GM12865 (cell line): Measurements from ENCODE around the gene KLK2.

Experiments
- DNase-seq: peaks from one replicate; pipeline ENCODE4 v3.0.0; 2010; ENCODE audit warnings: low read depth
- H3K4me3 ChIP-seq: 2 replicates; pipeline ENCODE4 v1.5.1; 2011; ENCODE audit warnings: mild to moderate bottlenecking, low read depth, low read length, control low read depth
- TF ChIP-seq, protein P1 (sequence below): IDR thresholded peaks from 2 replicates; pipeline ENCODE4 v1.5.1; 2011; ENCODE audit warnings: low read length, control low read depth, low read depth, inconsistent platforms; ENCODE audit not compliant: insufficient read depth; ENCODE audit errors: missing control alignments

KLK2 gene

DNA sequence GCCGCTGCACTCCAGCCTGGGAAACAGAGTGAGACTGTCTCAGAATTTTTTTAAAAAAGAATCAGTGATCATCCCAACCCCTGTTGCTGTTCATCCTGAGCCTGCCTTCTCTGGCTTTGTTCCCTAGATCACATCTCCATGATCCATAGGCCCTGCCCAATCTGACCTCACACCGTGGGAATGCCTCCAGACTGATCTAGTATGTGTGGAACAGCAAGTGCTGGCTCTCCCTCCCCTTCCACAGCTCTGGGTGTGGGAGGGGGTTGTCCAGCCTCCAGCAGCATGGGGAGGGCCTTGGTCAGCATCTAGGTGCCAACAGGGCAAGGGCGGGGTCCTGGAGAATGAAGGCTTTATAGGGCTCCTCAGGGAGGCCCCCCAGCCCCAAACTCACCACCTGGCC, at the start of gene KLK2:
TSS of gene KLK2 (plus strand) at position 384 of the 400 bp plus-strand sequence. CDS start 35 bp downstream, outside the sequence.
- DNase-seq, result no peak
- no peak within 1 kb of the TSS for H3K4me3 ChIP-seq
- TF ChIP-seq, protein P1, sequence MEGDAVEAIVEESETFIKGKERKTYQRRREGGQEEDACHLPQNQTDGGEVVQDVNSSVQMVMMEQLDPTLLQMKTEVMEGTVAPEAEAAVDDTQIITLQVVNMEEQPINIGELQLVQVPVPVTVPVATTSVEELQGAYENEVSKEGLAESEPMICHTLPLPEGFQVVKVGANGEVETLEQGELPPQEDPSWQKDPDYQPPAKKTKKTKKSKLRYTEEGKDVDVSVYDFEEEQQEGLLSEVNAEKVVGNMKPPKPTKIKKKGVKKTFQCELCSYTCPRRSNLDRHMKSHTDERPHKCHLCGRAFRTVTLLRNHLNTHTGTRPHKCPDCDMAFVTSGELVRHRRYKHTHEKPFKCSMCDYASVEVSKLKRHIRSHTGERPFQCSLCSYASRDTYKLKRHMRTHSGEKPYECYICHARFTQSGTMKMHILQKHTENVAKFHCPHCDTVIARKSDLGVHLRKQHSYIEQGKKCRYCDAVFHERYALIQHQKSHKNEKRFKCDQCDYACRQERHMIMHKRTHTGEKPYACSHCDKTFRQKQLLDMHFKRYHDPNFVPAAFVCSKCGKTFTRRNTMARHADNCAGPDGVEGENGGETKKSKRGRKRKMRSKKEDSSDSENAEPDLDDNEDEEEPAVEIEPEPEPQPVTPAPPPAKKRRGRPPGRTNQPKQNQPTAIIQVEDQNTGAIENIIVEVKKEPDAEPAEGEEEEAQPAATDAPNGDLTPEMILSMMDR, result no peak

DNA sequence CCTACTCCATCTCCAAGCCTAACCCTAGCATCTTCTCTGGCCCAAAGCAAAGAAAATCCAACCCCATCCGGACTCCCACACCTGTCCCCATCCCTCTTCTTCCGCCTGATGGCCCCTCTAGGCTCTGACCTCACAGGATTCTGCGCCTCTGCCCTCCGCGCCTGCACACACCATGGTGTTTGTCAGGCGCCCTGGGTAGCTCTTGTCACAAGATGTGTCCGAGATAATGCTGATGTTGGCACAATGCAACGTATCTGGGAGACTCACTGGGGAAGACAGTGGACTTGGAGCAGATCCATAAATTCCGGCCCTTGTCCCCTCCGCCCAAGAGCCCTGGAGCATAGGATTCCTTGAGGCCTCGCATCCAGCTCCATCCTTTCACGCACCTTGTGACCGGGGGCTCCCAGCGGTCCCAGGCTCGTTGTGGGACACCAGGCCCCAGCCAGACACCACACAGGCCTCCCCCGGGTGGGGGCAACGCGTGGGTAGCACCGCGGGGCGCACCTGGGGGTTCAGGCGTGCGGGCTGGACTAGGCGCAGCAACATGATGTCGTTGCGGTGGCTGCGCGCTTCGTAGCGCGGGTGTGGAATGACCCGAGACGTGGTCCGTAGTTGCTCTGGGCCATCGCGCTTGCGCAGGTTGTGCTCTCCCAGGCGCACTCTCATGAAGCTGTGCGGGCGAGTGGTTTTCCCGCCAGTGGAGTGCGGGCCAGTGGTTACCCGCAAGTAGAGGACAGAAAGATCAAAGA, 46.6 kb upstream of the KLK2 start:
- no peak overlapping the region for H3K4me3 ChIP-seq
- DNase-seq, result no peak
- TF ChIP-seq, protein P1, result no peak

DNA sequence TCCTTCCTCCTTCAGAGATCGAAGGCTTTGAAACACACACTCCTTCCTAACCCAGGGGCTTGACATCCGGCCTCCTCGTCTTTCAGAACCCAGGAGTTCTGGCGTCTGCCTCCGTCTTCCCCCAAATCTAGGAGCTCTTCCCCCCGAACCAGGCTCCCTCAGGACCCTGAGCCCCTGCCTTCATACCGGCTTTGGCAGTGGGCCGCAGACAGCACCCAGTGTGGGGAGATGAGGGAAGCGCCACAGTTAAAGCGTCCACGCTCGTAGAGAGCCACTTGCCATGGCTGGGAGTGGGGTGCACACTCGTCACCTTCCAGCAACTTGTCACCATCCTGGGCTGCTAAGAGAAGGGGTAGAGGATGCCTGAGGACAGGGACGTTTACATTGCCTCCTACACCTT, 45.8 kb upstream of the KLK2 start:
- TF ChIP-seq, protein P1, result no peak
- DNase-seq, result no peak
- no peak overlapping the region for H3K4me3 ChIP-seq

- TF ChIP-seq, protein P1, result no peak
- DNase-seq, result no peak
These were observed 43.4 kb upstream of the KLK2 start for GRCh38 chr19:50829801-50830200.

DNA sequence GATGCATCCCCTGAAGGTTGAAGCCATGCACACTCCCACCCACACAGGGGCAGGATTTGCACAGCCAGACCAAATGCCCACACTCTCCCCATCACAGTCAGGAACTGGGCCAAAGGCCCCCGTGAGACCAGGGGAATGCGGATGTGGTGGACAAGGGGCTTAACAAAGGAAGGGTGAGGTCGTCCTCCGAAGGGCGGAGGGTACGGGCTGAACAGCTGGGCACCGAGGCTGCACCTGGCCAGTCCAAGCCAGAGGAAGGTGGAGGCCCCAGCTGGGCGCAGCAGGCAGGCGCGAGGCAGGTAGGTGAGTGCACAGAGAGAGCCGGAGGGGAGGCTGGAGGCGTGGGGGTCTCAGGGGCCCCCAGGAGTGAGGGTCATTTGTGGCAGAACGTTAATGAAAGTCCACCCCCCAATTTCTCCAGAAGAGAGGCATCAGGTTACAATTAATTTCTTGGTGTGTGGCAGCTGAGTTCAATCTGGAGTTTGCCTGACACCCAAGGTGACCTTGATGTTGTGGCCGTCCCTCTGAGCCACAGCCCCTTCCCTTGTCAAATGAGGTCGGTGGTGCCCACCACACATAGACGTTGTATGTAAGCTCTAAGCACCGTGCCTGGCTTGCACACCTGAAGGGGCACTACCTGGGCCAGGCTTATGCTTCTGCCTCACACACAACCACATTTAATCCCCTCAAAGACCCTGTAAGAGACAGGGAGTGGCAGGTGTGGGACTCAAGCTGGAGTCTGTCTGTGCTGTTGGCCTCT, 42.8 kb upstream of the KLK2 start:
- H3K4me3 ChIP-seq, result no peak overlapping the region
- TF ChIP-seq, protein P1, result no peak
- DNase-seq, result no peak

More at GRCh38 chr19:50829801-50830200, 43.4 kb upstream of the KLK2 start:
- H3K4me3 ChIP-seq, result no peak overlapping the region

GRCh38 chr19:50831026-50831396, 42.2 kb upstream of the KLK2 start:
- TF ChIP-seq, protein P1, result no peak
- no peak overlapping the region for H3K4me3 ChIP-seq
- DNase-seq, result no peak

DNA sequence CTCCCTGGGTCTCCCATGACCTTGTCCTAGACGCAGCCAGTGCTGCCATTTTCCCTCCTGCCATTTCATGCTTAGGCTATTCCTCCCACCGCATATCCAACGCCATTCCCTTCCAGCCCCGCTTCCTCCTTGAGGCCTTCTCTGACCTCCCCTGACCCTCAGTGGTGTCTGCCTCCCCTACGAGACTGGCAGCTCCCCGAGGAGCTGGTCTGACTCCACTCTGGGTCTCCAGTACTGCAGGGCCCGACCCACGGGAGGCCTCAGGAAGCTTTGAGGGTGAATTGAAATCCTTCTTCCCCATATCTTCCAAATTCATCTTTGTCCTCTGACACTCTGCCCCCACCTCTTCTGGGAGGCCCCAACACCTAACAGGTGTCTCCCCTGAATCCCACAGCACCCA, 40.6 kb upstream of the KLK2 start:
- no peak for DNase-seq
- TF ChIP-seq, protein P1, result no peak
- H3K4me3 ChIP-seq, result no peak overlapping the region
